ENCODE measurements around the gene SPNS2.

The SPNS2 gene

GRCh38 chr17:4539025-4539424 is 40.3 kb downstream of the SPNS2 start:
- DNase-seq: no peak

GRCh38 chr17:4539576-4540223 is 41.0 kb downstream of the SPNS2 start:
- DNase-seq: no peak

GRCh38 chr17:4540224-4540651 is 41.6 kb downstream of the SPNS2 start:
- DNase-seq: no peak

- no peak for DNase-seq
Measured at GRCh38 chr17:4540687-4541327, 42.1 kb downstream of the SPNS2 start.

GRCh38 chr17:4541328-4542002 is 42.8 kb downstream of the SPNS2 start:
- no peak for DNase-seq

GRCh38 chr17:4542003-4542725 is 43.5 kb downstream of the SPNS2 start:
- no peak for DNase-seq

GRCh38 chr17:4542726-4543191 is 44.1 kb downstream of the SPNS2 start:
- no peak for DNase-seq

- DNase-seq: no peak
Measured at GRCh38 chr17:4543557-4544026, 44.9 kb downstream of the SPNS2 start.

GRCh38 chr17:4544135-4544950 is 45.7 kb downstream of the SPNS2 start:
- DNase-seq: no peak

- DNase-seq: no peak
Measured at GRCh38 chr17:4544951-4545216, 46.2 kb downstream of the SPNS2 start.

- DNase-seq: no peak
Measured at GRCh38 chr17:4545217-4545951, 46.7 kb downstream of the SPNS2 start.

- no peak for DNase-seq
Measured at GRCh38 chr17:4547118-4547906, 48.6 kb downstream of the SPNS2 start.

GRCh38 chr17:4548061-4548461 is 49.4 kb downstream of the SPNS2 start:
- DNase-seq: no peak

GRCh38 chr17:4548721-4549531 is 50.2 kb downstream of the SPNS2 start:
- DNase-seq: no peak

GRCh38 chr17:4549781-4550533 is 51.3 kb downstream of the SPNS2 start:
- no peak for DNase-seq

GRCh38 chr17:4550534-4551039 is 51.9 kb downstream of the SPNS2 start:
- DNase-seq: no peak

- DNase-seq: no peak
Measured at GRCh38 chr17:4551141-4551540, 52.5 kb downstream of the SPNS2 start.

GRCh38 chr17:4551796-4552525 is 53.3 kb downstream of the SPNS2 start:
- no peak for DNase-seq

All from bone marrow (tissue), 2 donors.